Measurements from ENCODE around the gene TMEM92. TPM values are rescaled to one million over a fixed set of nuclear protein-coding genes. Genes with fewer than 3 reads are reported as not detected.

TMEM92 gene
- total and polyA plus RNA-seq, 10 of the 15 experiments (the other 5 are each of a cell fraction or from before 2014, with no cell fraction given): 0.11 to 1.2 (median 0.32) TPM

DNA sequence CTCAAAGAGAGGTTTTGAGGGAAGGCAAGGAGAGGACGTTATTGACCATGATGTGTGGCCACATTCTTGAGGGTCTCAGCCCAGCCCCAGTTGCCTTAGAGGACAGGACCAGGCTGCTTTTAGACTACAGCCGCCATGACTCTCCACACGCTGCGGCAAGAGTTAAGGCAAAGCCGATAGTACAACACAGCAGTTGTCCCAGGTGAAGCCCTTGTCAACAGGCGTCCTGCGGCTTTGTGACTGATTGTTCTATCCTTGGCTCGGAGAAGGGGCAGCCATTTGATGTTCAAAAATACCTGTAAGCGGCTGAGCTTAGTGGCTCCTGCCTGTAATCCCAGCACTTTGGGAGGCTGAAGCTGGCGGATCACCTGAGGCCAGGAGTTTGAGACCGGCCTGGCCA lies 28.8 kb downstream of the TMEM92 start:
- intact Hi-C loops (cut with micrococcal nuclease; ENCODE audit: unreplicated experiment): no loop called here
- RAD21 ChIA-PET (ENCODE audit: unreplicated experiment): no interaction called here
- H2AFZ ChIP-seq (ENCODE audit: control insufficient read depth, low read depth, low read length): no peak overlapping the region
- TF ChIP-seq, protein P1, sequence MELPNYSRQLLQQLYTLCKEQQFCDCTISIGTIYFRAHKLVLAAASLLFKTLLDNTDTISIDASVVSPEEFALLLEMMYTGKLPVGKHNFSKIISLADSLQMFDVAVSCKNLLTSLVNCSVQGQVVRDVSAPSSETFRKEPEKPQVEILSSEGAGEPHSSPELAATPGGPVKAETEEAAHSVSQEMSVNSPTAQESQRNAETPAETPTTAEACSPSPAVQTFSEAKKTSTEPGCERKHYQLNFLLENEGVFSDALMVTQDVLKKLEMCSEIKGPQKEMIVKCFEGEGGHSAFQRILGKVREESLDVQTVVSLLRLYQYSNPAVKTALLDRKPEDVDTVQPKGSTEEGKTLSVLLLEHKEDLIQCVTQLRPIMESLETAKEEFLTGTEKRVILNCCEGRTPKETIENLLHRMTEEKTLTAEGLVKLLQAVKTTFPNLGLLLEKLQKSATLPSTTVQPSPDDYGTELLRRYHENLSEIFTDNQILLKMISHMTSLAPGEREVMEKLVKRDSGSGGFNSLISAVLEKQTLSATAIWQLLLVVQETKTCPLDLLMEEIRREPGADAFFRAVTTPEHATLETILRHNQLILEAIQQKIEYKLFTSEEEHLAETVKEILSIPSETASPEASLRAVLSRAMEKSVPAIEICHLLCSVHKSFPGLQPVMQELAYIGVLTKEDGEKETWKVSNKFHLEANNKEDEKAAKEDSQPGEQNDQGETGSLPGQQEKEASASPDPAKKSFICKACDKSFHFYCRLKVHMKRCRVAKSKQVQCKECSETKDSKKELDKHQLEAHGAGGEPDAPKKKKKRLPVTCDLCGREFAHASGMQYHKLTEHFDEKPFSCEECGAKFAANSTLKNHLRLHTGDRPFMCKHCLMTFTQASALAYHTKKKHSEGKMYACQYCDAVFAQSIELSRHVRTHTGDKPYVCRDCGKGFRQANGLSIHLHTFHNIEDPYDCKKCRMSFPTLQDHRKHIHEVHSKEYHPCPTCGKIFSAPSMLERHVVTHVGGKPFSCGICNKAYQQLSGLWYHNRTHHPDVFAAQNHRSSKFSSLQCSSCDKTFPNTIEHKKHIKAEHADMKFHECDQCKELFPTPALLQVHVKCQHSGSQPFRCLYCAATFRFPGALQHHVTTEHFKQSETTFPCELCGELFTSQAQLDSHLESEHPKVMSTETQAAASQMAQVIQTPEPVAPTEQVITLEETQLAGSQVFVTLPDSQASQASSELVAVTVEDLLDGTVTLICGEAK (IDR thresholded peaks at IDR 0.05; ENCODE audit: borderline replicate concordance): no peak
- TF ChIP-seq POU2F2 (IDR thresholded peaks at IDR 0.05; ENCODE audit: borderline replicate concordance, low read depth, low read length) (no peak), TCF3 (IDR thresholded peaks at IDR 0.05; ENCODE audit: borderline replicate concordance, insufficient read depth, low read depth, low read length) (no peak), NR2C2 (IDR thresholded peaks at IDR 0.05; ENCODE audit: borderline replicate concordance, control insufficient read depth, insufficient read length, low read depth) (no peak), HDGF (IDR thresholded peaks at IDR 0.05) (no peak), ZNF217 (IDR thresholded peaks at IDR 0.05) (no peak), EZH2 (IDR thresholded peaks at IDR 0.05; ENCODE audit: borderline replicate concordance, control insufficient read depth, low read depth, low read length) (no peak), RCOR1 (conservative IDR thresholded peaks at IDR 0.05; ENCODE audit: low read depth, low read length) (no peak), MXI1 (IDR thresholded peaks at IDR 0.05; ENCODE audit: low read depth, low read length) (no peak), IKZF2 (IDR thresholded peaks at IDR 0.05) (no peak), CEBPB (IDR thresholded peaks at IDR 0.05; ENCODE audit: borderline replicate concordance in 1 of 2, low read depth in 2 of 2, low read length in 2 of 2) (no peak), POLR2A (IDR thresholded peaks at IDR 0.05; ENCODE audit: low read depth, low read length) (no peak), CREM (IDR thresholded peaks at IDR 0.05; ENCODE audit: low read depth) (no peak)
- TF ChIP-seq, protein P2, sequence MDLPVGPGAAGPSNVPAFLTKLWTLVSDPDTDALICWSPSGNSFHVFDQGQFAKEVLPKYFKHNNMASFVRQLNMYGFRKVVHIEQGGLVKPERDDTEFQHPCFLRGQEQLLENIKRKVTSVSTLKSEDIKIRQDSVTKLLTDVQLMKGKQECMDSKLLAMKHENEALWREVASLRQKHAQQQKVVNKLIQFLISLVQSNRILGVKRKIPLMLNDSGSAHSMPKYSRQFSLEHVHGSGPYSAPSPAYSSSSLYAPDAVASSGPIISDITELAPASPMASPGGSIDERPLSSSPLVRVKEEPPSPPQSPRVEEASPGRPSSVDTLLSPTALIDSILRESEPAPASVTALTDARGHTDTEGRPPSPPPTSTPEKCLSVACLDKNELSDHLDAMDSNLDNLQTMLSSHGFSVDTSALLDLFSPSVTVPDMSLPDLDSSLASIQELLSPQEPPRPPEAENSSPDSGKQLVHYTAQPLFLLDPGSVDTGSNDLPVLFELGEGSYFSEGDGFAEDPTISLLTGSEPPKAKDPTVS (IDR thresholded peaks at IDR 0.05; ENCODE audit: low read depth, low read length): no peak
- TF ChIP-seq, protein P3, sequence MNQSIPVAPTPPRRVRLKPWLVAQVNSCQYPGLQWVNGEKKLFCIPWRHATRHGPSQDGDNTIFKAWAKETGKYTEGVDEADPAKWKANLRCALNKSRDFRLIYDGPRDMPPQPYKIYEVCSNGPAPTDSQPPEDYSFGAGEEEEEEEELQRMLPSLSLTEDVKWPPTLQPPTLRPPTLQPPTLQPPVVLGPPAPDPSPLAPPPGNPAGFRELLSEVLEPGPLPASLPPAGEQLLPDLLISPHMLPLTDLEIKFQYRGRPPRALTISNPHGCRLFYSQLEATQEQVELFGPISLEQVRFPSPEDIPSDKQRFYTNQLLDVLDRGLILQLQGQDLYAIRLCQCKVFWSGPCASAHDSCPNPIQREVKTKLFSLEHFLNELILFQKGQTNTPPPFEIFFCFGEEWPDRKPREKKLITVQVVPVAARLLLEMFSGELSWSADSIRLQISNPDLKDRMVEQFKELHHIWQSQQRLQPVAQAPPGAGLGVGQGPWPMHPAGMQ (IDR thresholded peaks at IDR 0.05; ENCODE audit: borderline replicate concordance): no peak

More for the DNA sequence above, 28.8 kb downstream of the TMEM92 start:
- H3K4me2 ChIP-seq (ENCODE audit: control insufficient read depth, insufficient read depth): no peak overlapping the region
- H3K27ac ChIP-seq (ENCODE audit: control insufficient read depth, insufficient read depth): no peak overlapping the region
- H4K20me1 ChIP-seq (ENCODE audit: control insufficient read depth, insufficient read depth): no peaks in the 10 kb centered on the region
- ATAC-seq: no peak
- in situ Hi-C loops (cut with MboI): no loop called here
- ChIA-PET SMC1A (ENCODE audit: uncharacterized antibody, unreplicated experiment) (interaction anchor here (1.5 kb wide), 1 partner anchor 134 kb away, joined by 5 read pairs; no protein-coding TSS in a partner anchor), POLR2A (no interaction called here), CTCF (interaction anchor here (0.7 to 16.9 kb wide), 4 partner anchors 22 to 198 kb away, joined by 3 to 294 read pairs (median 3); partner anchors contain the start of gene COL1A1)
- H3K4me3 ChIP-seq: no peak overlapping the region
- DNase-seq (ENCODE audit: low read depth, low spot score): no peak
- no peak for FAIRE-seq
- WGBS (ENCODE audit: insufficient coverage, insufficient replicate concordance, low lambda C conversion rate, missing lambda C conversion rate): 70% methylated on average over 11 of the region's 11 CpGs
- no TSS peak for BruUV-seq (replicated peaks)
- no peaks in the 10 kb centered on the region; the same call in 1 of the 2 replicates for H3K4me1 ChIP-seq (ENCODE audit: control insufficient read depth, insufficient read depth, low read length)
- H3K9ac ChIP-seq (ENCODE audit: control insufficient read depth, insufficient read depth, low read length): no peak overlapping the region
- no peaks in the 10 kb centered on the region for H3K79me2 ChIP-seq (ENCODE audit: control insufficient read depth, insufficient read depth, low read length)
- H3K9me3 ChIP-seq (replicated peaks; ENCODE audit: control insufficient read depth, insufficient read depth, low read length): no peaks in the 10 kb centered on the region
- no peaks in the 10 kb centered on the region for H3K27me3 ChIP-seq (replicated peaks in 1 of 2; ENCODE audit: control insufficient read depth in 2 of 2, insufficient read depth in 2 of 2, low read length in 1 of 2)
- H3K36me3 ChIP-seq (ENCODE audit: control insufficient read depth in 2 of 2, insufficient read depth in 2 of 2, low read length in 1 of 2): no peaks in the 10 kb centered on the region

All from GM12878 (cell line).